Aorta (tissue), 5 donors: ENCODE data around the gene PAQR5. TPM values are rescaled to one million over a fixed set of nuclear protein-coding genes. Genes with fewer than 3 reads are reported as not detected.
A peak's percentile ranks its signal among the peaks of the same experiment; 100 is the strongest.

ENCODE experiments used
- ATAC-seq: fragments of 200-7000 bp; cut with Tn5 transposase; one replicate; pipeline ENCODE4 v1.9.1; 2022; ENCODE audit warnings: moderate library complexity; ENCODE audit not compliant: low FRiP score
- DNase-seq, 2 donors: peaks; one replicate each; pipeline ENCODE4 v3.0.0-alpha.2; 2020
- H3K27ac ChIP-seq, 2 donors: one replicate each; pipeline ENCODE4 v1.5.1; 2013; ENCODE audit warnings: low read length in 2 of 2, mild to moderate bottlenecking in 2 of 2, moderate library complexity in 2 of 2, control low read depth in 1 of 2, inconsistent platforms in 1 of 2, low read depth in 1 of 2
- H3K27me3 ChIP-seq, 2 donors: one replicate each; pipeline ENCODE4 v1.6.1; 2013; ENCODE audit warnings: control low read depth in 1 of 2, low read length in 1 of 2, mild to moderate bottlenecking in 1 of 2, moderate library complexity in 1 of 2; ENCODE audit not compliant: insufficient read depth in 2 of 2, control insufficient read depth in 1 of 2
- H3K36me3 ChIP-seq, 2 donors: one replicate each; pipeline ENCODE4 v1.6.1; 2013; ENCODE audit warnings: control low read depth in 1 of 2, low read length in 1 of 2, mild to moderate bottlenecking in 1 of 2; ENCODE audit not compliant: insufficient read depth in 2 of 2, control insufficient read depth in 1 of 2
- H3K4me1 ChIP-seq, 2 donors: one replicate each; pipeline ENCODE4 v1.6.1; 2013; ENCODE audit warnings: low read length in 2 of 2, control low read depth in 1 of 2, mild to moderate bottlenecking in 1 of 2, moderate library complexity in 1 of 2; ENCODE audit not compliant: insufficient read depth in 2 of 2, control insufficient read depth in 1 of 2
- H3K4me3 ChIP-seq, 2 donors: one replicate each; pipeline ENCODE4 v1.5.1; 2013; ENCODE audit warnings: low read length in 2 of 2, control low read depth in 1 of 2, mild to moderate bottlenecking in 1 of 2
- H3K9me3 ChIP-seq: one replicate; pipeline ENCODE4 v1.6.1; 2013; ENCODE audit warnings: mild to moderate bottlenecking, low read length; ENCODE audit not compliant: control insufficient read depth
- WGBS, 2 donors: extraction: QIAGEN DNeasy Blood & Tissue Kit; methylation state at CpG; one replicate each; pipeline ENCODE4 v1.1.7; 2013; 5-methylcytosine and 5-hydroxymethylcytosine counted together
- intact Hi-C, 2 donors: fragments of 100-400 bp; cut with DNase I; formaldehyde crosslinking; loops; one replicate each; pipeline versions ENCODE4 v1.14.2 to v1.15.0; 2022
- polyA plus RNA-seq, 2 donors: library from polyadenylated mRNA; stranded (reverse); fragments of 200-250 nt; gene quantifications; one replicate each; pipeline ENCODE4 v1.2.3, GENCODE V29; 2013
- total RNA-seq, 2 donors: library from RNA; stranded (reverse); fragmentation: NEBNext Ultra II Directional; extraction: Animal tissue kit (Norgen Biotek cat#: 25700); gene quantifications; one replicate each; pipeline ENCODE4 v1.2.1, GENCODE V29; 2021
- donor health status: healthy with polysubstance abuse.
- donor health status: Bipolar disorder and iron deficiency.
- donor health status: DM: no; HTN: no; CAD: no.
- donor health status: DM: no; HTN: no; CAD: no.
- donor health status: DM: yes; HTN: yes; CAD: no.

The PAQR5 gene
- total and polyA plus RNA-seq, 4 donors: 0.31 to 1.9 (median 0.54) TPM

DNA sequence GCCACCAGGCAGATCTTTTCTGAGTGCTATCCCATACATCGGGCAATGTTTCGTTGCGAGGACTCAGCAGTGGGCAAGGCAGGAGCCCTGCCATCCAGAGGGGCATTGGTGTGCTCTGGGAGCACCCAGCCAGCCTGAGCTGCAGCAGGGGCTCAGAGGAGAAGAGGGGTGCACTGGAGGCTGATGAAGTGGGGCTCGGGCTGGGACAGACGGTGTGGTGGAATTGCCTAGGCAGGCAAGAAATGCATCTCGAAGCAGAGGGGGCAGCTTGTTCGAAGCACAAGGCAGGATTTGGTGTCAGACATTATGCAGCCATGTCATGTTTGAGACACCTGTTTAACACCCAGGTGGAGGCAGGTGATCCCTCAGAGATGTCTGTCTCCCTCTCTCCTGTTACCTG is 19.3 kb downstream of the PAQR5 start:
- 84 to 90% methylated on average over 7 of the region's 7 CpGs for WGBS, 2 donors
- Histone ChIP-seq H3K4me1 (no peaks in the 10 kb centered on the region), H3K27me3 (no peaks in the 10 kb centered on the region), H3K4me3 (no peak overlapping the region), H3K9me3 (no peaks in the 10 kb centered on the region), H3K27ac (no peak overlapping the region), H3K36me3 (no peaks in the 10 kb centered on the region)
- ATAC-seq (no peak), DNase-seq (no peak)
- intact Hi-C loops: no loop called here

DNA sequence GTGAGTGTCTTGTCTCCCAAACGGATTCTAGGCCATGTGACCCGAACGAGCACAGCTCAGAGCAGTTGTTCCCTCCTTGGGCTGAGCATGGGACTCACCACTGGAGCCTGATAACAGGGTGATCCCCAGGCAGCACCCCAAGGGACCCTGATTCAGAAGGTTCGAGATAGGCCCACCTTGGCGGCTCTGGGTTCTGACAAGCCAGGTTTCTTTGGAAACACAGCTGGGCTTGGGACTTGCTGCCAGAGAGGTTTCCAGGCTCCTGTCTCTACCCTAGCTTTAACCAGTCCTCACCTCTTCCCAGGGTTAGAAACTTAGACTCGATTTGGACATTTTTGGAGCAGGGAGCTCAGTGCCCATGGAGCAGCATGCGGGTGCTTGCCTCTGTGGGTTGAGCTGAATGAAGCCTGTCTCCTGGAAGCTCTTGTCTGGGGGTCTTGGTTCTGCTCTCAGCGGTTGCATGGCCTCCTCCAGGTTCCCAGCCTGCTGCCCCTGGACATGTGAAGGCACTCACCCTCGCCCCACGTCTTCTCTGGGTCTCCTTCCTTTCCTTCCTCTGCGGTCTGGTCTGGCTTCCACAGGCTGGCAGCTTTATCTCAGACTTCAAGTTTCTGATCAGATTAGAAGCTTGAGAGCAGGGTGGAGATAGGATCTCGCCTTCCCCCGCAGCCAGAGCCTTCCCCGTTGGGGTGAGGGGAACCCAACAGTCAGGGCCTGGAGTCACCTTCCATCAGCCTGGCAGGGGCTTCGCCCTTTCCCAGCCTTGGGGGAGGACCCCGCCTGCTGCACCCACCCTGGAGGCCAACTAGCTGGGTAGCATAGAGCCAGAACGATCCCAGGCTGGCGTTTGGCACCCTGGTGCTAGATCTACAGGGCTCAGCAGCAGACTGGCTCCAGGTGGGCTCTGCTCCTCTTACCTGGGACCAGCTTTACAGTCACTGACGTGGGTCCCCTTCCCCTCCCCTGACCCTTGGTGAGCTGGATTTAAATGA is 21.0 kb downstream of the PAQR5 start:
- Histone ChIP-seq H3K4me1 (no peaks in the 10 kb centered on the region), H3K36me3 (no peaks in the 10 kb centered on the region), H3K4me3 (no peak overlapping the region), H3K9me3 (no peaks in the 10 kb centered on the region), H3K27ac (no peak overlapping the region), H3K27me3 (no peaks in the 10 kb centered on the region)
- intact Hi-C loops: no loop called here
- DNase-seq (peak in 1 of 2 donors; percentile 61), ATAC-seq (no peak)
- 63 to 66% methylated on average over 19 of the region's 19 CpGs for WGBS, 2 donors

DNA sequence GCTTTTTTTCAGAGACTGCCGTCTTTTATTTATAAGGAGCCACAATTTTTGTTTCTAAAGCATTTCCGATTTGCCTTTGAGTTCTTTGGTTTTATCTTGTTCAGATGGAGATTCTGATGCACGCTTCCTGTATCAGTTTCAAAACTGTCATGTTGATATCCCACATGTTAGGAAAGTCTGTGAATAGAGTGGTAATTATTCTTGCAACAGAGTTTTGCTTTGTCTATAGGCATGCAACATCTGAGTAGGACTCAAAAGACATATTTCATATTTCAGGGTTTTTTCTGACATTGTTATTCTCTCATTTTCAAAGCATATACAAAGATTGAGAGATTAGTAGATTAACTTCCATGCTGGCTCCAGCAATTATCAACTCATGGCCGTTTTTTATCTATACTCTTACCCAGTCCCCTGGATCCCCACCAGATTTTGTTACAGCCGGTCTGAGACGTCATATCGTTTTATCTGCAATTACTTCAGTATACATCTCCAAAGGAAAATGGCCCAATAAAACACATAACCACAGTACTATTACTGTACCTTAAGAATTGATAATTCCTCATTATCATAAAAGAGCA is 22.4 kb downstream of the PAQR5 start:
- WGBS, 2 donors: 55 to 57% methylated on average over 7 of the region's 7 CpGs
- H3K36me3 ChIP-seq: no peaks in the 10 kb centered on the region
- no peaks in the 10 kb centered on the region for H3K9me3 ChIP-seq
- no peak overlapping the region for H3K4me3 ChIP-seq
- H3K27ac ChIP-seq: no peak overlapping the region
- intact Hi-C loops: no loop called here
- no peak for DNase-seq
- no peaks in the 10 kb centered on the region for H3K4me1 ChIP-seq
- no peak for ATAC-seq
- H3K27me3 ChIP-seq: no peaks in the 10 kb centered on the region

DNA sequence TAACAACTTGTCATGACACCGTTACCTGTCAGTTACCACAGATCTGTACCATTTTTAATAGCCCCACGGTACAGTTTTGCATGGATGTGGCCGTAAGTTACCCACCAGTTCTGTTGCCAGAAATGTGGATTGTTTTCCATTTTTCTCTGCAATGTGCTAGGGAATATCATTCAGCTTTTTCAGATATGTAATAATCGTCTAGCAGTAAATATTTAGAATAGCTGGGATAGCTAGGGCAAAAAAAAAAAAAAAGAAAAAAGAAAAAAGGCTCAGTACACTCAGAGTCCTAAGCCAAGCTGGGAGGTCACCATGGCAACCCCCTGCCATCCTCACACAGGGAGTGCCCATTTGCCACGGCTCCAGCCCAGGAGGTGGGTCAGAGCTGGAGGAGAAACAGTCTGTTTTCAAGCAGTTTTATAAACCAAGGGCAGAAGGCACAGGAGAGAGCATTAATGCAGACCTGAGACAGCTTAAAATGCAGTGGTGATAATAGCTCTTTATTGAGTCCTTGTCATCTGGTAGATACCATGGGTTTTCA is 25.2 kb downstream of the PAQR5 start:
- WGBS, 2 donors: 26 to 34% methylated on average over 5 of the region's 5 CpGs
- no peak for ATAC-seq
- Histone ChIP-seq H3K27ac (no peak overlapping the region), H3K9me3 (no peaks in the 10 kb centered on the region), H3K4me3 (no peak overlapping the region), H3K27me3 (no peaks in the 10 kb centered on the region), H3K4me1 (no peaks in the 10 kb centered on the region), H3K36me3 (no peaks in the 10 kb centered on the region)
- intact Hi-C loops: no loop called here
- no peak for DNase-seq

DNA sequence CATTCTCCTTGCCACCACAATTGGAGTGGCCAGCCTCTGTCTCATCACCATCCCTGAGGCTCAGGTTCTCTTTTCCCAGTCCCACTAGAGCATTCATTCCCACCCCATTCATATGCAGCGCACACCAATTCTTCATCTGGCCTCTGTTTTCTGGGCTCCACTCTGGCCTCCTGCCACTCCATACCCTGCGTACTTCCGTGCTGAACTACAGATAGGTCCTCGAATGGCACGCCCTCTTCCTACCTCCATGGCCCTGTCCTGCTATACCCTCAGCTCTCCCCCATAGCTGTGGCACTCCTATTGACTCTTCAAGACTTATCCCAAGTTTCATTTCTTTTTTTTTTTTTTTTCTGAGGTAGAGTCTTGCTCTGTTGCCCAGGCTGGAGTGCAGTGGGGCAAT is 25.9 kb downstream of the PAQR5 start:
- no peak for DNase-seq
- WGBS, 2 donors: 91 to 93% methylated on average over 5 of the region's 5 CpGs

DNA sequence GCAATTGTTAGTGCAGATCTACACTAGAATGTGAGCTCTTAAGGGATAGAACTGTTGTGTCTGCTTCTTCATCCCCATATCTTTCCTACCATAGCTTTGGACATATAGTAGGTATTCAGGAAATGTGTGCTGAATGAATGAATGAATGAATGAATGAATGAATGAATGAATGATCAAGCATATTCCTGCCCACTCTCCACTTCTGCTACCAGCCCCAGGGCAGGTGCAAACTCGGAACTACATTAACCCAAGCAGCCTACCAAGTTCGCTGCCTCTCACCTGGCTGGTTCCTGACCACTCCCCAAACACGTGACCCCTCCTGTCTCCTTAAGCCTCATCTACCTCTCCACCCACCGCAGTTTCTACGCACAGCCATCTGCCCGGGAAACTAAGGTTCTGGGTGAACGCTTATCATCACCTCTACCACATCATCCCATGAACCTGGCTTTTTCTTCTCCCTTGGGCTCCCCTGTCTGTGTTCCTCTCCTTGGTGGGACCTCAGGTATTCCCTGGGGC is 26.8 kb downstream of the PAQR5 start:
- Histone ChIP-seq H3K36me3 (no peaks in the 10 kb centered on the region), H3K4me3 (no peak overlapping the region), H3K9me3 (no peaks in the 10 kb centered on the region), H3K4me1 (no peaks in the 10 kb centered on the region), H3K27me3 (no peaks in the 10 kb centered on the region), H3K27ac (no peak overlapping the region)
- ATAC-seq (no peak), DNase-seq (no peak)
- 63 to 73% methylated on average over 7 of the region's 7 CpGs for WGBS, 2 donors
- intact Hi-C loops: no loop called here

More for the DNA sequence above, 25.9 kb downstream of the PAQR5 start:
- H3K27me3 ChIP-seq: no peaks in the 10 kb centered on the region
- H3K27ac ChIP-seq: no peak overlapping the region
- intact Hi-C loops: no loop called here
- H3K4me3 ChIP-seq: no peak overlapping the region
- no peaks in the 10 kb centered on the region for H3K36me3 ChIP-seq
- H3K9me3 ChIP-seq: no peaks in the 10 kb centered on the region
- H3K4me1 ChIP-seq: no peaks in the 10 kb centered on the region
- no peak for ATAC-seq

DNA sequence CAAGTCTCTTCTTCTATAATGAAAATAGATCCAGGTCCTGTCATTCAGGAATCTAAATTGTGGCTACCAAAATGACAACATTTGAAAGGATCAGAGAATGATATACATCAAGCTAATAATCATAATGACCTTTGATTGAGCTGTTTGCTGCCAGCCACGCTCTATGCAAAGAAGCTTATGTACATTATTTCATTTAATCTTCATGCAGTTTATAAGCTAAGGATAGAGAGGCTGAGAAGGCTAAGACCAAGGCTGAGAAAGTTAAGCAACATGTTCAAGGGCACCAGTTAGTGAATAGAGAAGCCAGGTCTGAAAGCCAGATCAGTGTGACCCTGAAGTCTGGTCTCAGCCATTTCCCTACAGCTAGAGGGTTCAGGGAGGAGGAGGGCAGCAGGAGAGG is 29.4 kb downstream of the PAQR5 start:
- no peak for ATAC-seq
- no peak overlapping the region for H3K4me3 ChIP-seq
- no peaks in the 10 kb centered on the region for H3K27me3 ChIP-seq
- intact Hi-C loops: no loop called here
- 89 to 94% methylated on average over 1 of the region's 1 CpG for WGBS, 2 donors
- no peaks in the 10 kb centered on the region for H3K4me1 ChIP-seq
- no peaks in the 10 kb centered on the region for H3K36me3 ChIP-seq
- no peak for DNase-seq
- H3K27ac ChIP-seq: no peak overlapping the region
- no peaks in the 10 kb centered on the region for H3K9me3 ChIP-seq

DNA sequence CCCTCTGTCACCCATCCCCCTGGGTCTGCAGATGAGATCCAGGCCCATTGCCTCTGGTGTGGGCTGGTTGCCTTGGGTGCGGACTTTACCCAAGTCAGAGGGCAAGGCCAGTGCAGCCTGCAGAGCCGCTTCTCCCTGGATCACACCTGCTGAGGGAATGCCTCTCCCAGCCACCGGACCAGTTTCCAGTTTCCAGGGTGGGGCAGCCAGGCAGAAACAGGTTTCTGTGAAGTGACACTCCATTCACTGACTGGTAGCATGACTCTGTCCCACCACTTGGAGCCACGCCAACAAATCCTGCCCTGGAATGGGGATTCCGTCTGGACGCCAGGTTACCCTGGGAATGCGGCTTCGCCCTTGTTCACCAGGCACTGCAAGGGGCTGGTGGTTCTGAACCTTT is 30.0 kb downstream of the PAQR5 start:
- no peaks in the 10 kb centered on the region for H3K9me3 ChIP-seq
- intact Hi-C loops: no loop called here
- no peak for ATAC-seq

More for the DNA sequence above, 30.0 kb downstream of the PAQR5 start:
- Histone ChIP-seq H3K4me3 (no peak overlapping the region), H3K27me3 (no peaks in the 10 kb centered on the region), H3K4me1 (no peaks in the 10 kb centered on the region), H3K27ac (no peak overlapping the region), H3K36me3 (no peaks in the 10 kb centered on the region)
- WGBS, 2 donors: 81 to 82% methylated on average over 8 of the region's 8 CpGs
- no peak for DNase-seq
